COLO829 (cell line): ENCODE data around the gene TRERF1.
A peak's percentile ranks its signal among the peaks of the same experiment; 100 is the strongest.
"Not testable (repeated sequence)": the region's sequence is repeated elsewhere in the genome, so short reads cannot be mapped to it uniquely, and the experiment has no call there.

ENCODE experiments used
- DNase-seq: peaks from one replicate; pipeline ENCODE4 v3.0.0; 2012; ENCODE audit warnings: low spot score

Gene TRERF1

DNA sequence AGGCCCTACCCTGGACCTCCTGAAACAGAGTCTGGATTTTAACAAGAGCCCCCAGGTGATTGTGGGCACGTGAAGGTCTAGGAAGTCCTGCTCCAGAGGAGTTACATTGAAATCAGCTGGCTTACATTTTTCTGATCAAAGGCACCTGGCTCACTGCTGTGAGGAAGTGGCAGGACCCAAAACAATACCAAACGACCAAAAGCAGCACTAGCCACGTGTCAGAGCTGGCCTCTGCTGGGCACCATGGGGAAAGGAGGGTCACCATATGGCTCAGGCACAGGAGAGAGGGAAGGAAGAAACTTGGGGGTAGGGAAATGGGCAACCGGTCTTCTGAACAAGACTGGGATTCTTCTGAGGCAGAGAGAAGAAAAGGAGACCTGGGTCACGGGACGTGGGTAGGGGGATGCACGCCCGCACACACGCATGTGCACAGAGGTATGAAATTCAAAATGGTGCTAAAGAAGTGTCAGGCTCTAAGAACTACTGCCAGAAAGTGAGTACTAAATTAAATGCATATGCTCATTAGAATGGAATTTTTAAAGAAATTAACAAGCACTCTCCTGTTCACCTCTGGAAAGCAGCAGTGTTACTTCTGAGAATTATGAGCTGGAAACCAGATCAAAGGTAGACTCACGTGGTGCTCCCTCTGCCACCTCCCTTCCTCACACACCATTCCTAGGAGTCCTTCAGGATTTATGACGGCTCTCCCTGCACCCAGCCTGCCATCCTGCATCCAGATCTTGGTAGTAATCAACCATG lies 113.6 kb downstream of the TRERF1 start:
- DNase-seq = no peak

DNA sequence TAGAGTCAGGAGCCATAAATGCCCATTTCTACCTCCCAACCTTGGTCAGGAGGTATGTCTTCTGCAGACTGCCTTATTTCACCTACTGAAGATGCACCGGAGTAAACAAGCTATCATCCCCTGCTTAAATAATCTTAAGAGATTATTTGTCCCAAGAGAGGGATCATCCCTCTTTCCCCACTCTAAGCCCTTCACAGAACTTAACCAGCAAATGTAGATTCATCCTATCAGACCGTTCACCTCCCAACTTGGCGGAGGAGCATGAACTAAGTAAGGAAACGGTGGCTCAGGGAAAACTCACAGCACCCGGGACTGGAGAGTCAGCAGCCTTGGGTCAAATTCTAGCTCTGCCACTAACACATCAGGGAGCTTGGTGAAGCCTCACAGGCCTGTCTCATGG lies 115.3 kb downstream of the TRERF1 start:
- no peak for DNase-seq

DNA sequence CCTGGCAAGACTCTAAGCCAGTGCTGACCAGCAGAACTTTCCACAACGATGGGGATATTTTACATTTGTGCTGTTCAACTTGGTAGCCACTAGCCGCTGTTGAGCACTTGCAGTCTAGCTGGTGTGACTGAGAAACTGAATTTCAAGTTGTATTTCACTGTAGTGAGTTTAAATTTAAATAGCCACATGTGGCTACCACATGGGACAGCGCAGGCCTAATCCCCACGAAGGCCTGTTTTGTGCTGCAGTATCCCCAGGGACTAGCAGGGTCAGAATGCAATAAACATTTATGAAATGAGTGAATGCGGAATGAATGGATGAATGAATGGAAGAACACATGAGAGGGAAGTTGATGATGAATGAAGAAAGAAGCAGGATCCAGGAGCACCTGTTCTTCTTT lies 115.8 kb downstream of the TRERF1 start:
- DNase-seq = no peak

DNA sequence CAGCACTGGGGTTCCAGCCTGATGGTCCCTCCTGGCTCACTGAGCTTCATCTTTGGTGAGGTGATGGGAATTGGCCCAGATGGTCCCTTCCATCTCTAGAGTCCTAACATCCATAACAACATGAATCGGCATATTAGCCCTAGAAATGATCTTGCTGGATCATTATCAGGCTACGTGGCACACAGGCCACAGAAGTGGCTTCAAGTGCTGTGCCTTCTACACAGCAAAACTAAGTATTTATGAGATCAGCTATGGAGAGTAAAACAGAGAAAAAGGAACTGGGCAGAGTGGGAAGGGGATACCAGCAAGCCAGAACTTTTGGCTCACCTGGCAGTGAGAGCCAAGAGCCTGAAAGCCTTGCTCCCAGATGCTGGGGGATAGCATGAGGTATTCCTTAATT lies 116.9 kb downstream of the TRERF1 start:
- no peak for DNase-seq

DNA sequence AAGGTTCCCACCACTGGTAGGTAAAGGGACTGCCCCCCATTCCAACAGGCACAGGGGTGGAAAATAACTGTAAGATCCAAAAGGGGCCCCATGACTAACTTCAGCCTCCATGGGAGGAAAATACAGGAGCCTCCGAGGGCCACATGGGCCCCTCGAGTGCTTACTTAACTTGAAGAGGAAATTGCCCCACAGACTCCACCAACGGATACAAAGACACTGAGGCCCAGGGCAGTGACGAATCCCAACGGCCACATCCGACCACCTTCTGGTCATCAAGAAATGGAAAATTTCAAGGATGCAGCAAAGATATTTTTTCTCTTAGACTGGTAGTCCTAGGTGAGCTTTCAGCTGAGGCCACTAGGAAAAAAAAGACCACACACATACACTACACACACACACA lies 118.1 kb downstream of the TRERF1 start:
- DNase-seq = no peak

DNA sequence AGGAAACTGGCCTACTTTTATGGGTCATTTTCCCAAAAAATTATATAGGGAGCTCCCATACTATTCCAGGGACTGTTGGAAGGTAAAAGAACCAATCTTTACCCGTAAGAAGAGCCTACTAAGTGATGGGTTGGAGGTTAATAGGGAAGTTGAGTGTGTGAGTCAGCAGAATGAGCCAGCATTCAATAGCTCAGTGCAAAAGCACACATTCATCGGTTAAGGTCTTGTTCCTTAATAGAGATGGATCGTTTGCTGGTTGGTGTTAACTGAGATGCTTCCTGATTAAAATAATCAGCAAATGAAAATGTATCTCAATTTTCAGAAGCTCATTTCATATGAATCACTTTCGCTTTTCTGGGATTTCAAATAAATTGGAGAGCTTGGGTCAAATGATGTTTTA lies 118.8 kb downstream of the TRERF1 start:
- DNase-seq = no peak

DNA sequence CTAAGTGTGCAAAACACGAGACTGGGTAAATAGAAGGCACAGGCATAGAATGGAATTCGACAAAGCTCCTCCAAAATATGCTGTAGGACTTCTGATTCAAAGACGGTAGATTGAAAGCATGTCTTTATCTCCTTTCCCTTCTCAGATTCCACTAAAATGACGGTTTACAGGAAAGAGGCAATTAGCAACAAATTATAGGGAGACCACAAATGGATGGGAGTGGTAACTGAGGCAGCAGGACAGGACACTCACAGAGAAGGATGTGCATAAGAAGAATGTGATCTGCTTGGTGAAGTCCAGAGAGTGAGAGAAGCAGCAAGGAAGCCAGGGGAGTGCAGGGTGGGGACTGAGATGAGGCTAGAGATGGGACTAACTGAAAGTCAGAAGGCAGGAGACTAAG lies 120.7 kb downstream of the TRERF1 start:
- DNase-seq = no peak

DNA sequence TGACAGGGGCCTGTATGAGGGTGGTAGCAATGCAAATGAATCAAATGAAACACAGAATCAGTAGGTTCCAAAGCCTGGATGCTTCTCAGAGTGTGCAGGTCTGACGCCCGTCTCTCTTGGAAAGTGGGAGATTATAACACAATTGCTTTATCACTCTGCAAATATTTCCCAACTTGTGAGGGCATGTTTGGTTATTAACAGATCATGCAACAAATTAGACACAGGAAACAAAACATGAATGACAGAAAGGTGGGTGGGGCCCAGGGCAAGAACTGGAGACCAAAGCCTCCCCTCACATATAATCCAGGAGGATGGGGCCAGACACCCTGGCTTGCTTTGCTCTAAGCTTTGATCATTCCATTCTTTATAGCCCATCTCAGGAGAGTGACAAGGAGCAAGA lies 125.5 kb downstream of the TRERF1 start:
- DNase-seq = no peak

DNA sequence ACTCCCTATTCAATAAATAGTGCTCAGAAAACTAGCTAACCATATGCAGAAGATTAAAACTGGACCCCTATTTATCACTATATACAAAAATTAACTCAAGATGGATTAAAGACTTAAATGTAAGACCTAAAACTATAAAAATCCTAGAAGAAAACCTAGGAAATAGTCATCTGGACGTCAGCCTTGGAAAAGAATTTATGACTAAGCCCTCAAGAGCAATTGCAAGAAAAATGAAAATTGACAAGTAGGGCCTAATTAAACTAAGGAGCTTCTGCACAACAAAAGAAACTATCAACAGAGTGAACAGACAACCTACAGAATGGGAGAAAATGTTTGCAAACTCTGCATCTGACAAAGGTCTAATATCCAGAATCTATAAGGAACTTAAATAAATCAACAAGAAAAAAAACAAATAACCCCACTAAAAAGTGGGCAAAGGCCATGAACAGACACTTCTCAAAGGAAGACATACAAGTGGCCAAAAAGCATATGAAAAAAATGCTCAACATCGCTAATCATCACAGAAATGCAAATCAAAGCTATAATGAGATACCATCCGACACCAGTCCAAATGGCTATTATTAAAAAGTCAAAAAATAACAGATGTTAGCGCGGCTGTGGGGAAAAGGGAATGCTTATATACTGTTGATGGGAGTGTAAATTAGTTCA lies 126.9 kb downstream of the TRERF1 start:
- not testable (repeated sequence) for DNase-seq

DNA sequence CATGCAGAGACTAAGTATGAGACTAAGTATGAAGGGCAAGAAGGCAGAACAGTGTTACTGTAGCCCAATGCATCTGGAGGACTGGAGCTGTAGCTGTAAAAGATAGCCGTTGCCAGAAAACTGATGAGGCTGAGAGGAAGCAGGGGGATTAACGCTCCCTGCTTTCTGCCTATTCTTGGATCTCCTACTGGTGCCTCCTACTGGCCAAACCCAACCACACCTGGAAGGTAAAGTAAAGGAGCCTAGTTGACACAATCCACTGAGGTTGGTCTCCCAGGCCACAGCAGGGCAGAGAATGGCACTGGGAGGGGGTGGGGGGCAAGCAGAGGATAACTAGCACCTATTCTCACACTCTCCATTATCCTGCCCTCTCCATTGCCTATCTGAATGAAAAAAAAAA lies 129.1 kb downstream of the TRERF1 start:
- no peak for DNase-seq

DNA sequence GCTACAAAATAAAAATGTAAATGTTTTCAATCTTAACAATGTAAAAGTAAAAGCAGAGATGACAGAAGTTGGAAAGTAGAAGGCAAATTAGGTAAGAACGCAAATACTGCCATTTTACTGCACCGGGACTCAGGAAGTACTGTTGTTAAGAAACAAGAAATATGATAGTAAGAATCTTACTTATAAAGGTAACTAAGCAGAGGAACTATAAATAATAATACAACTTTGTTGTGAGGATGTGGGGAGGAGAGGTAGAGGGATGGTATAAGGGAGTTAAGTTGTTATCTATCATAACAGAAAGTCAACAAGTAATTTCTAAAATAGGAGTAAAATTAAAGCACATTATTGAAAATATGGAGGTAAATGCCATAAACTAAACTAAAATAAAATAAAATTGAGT lies 129.8 kb downstream of the TRERF1 start:
- DNase-seq = no peak

DNA sequence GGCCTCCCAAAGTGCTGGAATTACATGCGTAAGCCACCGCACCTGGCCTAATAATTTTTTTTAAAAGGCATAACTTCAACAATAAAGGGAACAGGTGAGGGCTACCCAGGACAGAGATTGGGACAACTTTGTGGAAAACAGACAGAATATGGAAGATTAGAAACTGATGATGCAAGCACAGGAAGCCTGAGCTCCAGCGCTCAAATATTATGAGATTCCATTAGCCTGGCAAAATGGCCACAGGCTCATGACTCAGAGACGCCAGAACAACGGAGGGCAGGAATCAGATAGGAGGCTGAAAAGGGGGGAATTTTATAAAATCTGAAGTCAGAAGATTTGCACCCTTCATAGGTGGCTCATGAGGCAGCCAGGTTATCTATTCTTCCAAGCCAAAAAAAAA lies 131.0 kb downstream of the TRERF1 start:
- no peak for DNase-seq

DNA sequence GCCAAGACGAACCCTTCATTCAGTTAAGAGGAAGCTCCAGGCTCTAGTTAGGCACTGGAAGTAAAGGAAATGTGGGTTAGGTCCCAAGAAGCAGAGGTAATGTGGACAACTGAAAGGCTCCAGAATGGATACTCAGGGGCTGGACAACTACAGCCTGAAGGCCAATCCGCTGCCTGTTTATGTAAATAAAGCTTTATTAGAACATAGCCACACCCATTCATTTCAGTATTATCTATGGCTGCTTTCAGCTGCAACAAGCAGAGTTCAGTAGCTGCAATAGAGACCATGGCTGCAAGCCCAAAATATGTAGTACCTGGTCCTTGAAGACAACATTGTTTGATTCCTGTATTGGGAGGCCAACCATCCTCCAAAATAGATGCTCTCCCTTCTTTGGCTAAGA lies 133.2 kb downstream of the TRERF1 start:
- DNase-seq = no peak

DNA sequence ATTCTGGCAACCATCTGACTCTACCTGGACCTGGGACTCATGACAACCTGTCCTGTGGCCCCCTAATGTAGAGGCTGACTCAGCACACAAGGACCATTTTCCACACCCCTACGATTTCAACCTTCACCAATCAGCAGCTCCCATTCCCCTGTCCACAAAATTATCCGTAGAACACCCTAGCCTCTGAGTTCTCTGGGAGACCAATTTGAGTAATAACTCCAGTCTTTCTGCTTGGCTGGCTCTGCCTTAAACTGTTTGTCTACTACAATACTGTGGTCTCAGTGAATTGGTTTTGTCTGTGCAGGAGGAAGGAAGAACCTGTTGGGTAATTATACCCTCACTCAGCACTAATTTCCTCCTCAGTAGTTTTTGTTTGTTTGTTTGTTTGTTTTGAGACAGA lies 134.7 kb downstream of the TRERF1 start:
- no peak for DNase-seq

DNA sequence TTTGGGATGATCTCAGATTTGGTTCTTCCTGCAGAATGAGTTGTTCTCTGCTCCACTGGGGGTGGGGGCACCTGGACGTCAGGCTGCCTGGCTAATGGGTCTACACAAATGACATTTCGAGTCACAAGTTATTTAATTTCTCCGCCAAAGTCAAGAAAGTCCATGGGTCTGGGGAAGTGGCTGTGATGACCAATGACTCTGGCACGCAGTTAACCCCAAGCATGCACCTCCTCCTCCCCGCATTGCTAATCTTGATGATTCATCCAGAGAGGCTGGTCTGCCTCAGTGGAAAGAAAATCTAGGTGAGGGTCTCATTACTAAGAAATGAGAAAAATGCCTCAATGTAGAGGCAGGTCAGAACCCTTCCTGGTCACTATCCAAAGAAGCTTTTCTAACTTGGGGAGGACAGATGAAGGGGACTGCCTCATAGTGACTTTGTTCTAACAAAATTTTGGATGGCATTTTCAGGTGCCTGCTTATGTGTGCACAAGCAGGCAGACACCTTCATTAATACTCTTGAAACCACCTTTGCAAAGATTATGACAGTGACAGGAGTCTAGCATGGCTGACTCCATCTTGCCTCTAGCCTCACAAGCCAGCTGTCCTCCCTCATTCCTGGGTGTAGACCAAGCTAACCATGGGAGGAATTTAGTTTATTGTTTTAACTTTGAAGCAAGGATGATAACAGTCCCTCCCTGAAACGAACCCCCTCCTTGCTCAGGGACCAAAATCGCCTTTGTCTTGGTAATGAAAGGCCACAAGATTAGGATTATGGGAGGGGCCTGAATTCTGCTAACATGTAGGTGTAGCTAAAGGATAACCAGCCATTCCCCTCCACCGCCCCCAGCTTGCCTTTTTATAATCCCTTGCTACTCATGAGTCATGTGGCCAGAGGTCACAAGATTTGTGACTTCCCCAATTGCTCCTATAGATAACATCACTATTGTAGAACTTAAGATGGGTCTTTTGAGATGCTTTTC lies 135.4 kb downstream of the TRERF1 start:
- peak; percentile 66 for DNase-seq

DNA sequence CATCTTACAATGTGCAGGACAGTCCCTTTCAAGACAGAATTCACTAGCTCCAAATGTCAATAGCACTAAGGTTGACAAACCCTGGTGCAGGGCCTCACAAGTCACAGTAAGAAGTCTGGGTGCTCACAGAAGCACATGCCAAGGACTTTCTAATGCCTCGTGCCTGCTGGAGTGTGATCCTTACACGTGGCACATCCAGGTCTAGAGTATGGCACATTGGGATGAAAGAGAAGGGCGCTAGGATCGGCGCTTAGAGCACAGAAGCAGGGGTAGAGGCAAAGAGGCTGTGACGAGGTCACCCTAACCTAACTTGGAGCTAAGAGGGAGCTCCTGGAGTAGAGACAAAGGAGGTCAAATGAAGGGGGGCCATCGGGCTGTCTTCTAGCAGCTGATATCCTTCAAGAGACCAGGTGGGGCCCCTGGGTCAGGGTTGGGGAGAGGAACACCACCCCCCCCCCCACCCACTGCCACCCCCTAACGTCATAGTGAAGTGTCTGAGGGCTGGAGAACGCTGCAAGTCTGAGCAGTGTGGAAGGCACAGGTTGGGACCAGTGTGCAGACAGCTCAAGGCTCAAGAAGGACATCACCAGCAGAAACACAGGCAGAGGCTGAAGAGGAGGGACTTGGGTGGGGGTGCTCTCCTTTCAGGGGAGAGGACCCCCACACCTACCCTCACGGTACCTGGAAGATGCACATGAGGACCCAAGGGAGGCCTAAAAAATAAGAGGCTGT lies 136.3 kb downstream of the TRERF1 start:
- no peak for DNase-seq

DNA sequence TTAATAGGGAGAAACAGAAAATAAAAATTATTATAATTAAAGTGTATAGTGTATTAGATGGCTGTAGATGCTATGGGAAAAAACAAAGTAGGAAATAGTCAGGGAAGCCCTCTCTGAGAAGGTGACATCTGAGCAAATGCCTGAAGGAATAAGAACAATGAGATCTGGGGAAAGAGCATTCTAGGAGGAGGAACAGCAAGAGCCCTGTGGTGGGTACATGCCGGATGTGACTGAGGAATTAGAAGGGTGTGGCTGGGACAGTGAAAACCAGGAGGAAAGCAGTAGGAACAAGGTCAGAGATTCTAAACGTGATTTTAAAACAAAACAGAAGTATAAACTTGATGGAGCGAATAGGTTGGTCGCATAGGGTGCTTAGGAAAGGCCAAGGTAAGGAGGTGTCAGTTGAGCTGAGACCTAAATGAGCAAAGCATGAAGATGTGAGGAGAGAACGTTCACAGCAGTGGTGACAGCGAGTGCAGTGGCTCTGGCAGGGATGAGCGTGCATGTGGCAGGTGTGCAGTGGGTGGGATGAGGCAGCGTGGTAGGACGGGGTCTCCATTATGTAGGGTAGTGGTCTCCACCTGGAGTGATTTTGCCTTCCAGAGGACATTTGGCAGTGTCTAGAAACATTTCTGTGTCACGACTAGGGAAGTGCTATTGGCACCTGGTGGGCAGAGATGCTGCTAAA lies 137.0 kb downstream of the TRERF1 start:
- no peak for DNase-seq

DNA sequence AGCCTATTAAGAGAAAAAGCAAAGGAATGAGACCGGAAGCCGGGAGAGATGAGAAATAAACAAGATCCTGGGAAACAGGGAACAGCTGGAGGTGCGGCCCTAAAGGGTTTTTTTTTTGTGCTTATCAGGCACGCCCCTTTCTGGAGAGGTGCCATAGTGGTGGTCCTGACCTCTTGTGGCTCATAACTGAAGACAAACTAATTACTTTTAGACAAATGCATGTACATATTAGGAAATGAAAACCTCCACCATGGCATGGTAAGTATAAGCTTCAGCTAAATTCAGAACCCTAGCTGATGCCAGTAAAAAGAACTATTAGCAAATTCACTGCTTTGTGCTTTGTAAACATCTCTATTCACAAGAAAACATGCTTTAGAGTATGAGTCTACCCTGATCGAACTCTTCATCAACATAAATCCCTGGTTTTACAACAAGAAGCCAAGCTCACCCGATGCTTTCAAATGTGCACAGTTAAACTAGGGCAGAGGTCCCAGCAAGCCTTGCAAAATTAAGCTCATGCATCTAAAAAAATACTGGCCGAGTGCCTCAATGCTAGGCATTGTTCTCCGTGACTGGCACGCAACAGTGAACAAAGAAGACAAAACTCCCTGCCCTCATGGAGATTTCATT lies 137.7 kb downstream of the TRERF1 start:
- DNase-seq = no peak

DNA sequence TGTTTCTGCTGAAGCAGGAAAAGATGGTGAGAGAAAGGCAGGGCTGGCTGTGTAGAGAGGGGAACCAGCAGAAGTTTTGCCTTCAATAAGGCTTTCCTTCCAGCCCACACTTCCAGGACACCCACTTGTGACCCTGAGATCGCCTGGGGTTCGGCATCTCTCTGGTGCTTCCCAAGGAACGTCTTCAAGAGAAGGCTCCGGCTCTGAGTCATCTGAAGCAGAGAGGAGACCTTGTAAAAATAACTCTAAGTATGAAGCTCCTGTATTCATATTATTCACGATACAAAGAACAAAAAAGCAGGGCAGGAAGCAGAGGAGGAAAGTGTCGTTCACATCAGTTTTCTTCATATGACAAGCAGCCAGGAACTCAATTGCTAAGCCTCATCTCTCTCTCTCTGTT lies 138.7 kb downstream of the TRERF1 start:
- DNase-seq = peak; percentile 66

DNA sequence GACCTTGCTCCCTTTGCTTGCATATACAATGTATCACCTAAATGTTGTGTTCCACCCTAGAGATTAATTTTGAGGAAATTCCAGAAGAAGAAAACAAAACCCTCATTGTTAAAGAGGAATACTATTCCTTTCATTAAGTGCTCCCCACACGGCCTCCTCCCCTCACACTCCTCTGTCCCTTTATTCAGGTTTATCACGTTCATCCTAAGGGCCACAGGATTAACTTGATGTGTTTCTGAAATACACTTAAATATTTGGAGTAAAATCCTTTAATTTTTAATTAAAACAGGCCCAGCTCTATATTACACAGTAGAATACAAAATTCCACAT lies 144.6 kb downstream of the TRERF1 start:
- peak; percentile 79 for DNase-seq
